GM10847 (cell line): ENCODE results near the gene SMAD6.

ENCODE experiments used
- POLR2A ChIP-seq: IDR thresholded peaks from 2 replicates; pipeline ENCODE4 v1.6.1; 2011; ENCODE audit not compliant: insufficient read length; ENCODE audit errors: extremely low read depth

Gene SMAD6

DNA sequence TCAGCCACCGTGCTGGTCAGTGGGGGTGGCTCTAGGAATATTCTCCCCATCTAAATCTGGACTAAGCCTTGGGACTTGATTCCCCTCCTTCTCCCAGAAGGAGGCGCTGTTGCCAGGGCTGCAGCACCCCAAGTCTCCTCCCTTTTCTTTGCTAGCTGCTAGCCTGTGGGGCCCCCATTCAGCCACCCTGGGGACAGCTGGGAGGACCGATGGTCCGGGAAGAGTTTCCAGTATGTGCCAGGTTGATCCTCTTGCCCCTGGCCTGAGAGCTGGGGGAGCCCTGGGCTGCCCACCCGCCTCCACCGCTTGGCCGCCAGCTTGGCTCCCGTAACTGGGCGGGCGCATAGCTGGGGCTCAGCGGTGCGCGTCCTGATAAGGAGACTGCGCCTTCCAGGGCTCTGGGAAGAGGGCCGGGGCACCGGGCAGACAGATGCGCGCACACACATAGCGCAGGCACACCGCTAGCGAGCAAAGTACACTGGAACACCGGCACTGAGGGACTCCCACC lies 4.2 kb downstream of the SMAD6 start:
- TF ChIP-seq POLR2A: no peak

- TF ChIP-seq POLR2A: no peak
These were observed 4.8 kb downstream of the SMAD6 start for GRCh38 chr15:66706840-66707239.

DNA sequence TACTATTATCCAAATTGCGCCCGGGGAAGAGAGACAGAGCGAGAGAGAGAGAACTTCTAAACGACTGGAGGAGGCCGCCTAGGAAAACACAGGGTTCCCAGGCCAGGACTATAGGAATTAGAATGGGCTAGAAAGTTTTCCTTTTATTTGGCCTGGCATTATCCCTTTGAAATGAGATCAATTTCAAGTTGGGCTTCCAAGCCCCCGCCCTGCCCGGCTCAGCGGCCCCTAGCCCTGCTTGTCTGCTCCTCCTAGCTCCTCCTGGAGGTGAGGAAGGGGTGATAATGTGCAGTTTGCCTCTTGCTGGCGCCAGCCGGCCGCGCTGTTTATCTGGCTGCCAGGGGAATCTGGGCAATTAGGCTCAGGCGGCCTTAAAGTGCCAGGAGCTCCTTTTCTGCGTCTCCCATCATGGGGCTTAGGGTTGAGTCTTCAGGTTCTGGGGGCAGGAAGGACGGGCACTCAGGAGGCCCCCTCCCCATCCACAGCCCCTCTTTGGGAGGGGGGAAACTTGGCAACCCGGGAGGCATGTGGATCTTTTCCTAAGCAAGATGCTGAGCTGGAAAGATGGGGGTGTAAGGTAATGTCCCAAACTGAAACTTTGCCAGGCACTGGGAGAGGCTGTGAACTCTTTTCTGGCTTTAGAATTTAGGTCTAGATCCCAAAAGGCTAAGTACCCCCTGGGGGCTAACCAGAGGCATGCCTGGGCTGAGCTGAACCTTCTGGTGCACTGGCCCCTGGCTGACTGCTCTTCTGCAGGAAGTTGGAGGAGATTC lies 5.5 kb downstream of the SMAD6 start:
- no peak for TF ChIP-seq POLR2A

DNA sequence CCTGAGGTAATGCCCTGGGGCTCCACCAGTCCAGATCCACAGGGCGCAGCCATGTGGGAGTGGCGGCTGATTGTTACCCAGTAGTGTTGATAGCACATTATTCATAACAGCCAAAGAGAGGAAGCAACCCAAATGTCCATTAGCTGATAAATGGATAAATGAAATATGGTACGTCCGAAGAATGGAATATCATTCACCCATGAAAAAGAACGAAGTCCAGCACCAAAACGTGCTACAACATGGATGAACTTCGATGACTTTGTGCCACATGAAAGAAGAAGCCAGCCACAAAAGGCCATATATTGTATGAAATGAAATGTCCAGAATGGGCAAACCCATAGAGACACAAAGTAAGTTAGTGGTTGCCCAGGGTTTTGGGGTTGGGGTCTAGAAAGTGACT lies 6.4 kb downstream of the SMAD6 start:
- no peak for TF ChIP-seq POLR2A

- no peak for TF ChIP-seq POLR2A
These were observed 7.8 kb downstream of the SMAD6 start for GRCh38 chr15:66709884-66710283.

DNA sequence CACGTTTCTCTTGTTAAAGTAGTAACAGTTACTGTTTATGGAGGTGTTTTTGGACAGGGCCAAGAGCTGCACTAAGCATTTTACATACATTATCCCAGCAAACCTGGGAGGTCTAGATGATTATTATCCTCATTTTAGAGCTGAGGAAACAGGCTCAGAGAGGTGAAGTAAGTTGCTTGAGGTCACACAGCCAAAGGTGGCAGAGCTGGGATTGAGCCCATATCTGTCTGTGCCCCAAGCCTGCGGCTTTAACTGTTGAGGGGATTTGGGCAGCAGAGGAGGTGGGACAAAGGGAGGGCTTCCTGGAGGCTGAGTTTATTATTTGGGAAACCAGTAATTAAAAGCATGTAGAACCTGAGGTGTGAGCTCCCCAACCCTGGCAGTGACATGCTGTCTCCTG lies 9.2 kb downstream of the SMAD6 start:
- no peak for TF ChIP-seq POLR2A

DNA sequence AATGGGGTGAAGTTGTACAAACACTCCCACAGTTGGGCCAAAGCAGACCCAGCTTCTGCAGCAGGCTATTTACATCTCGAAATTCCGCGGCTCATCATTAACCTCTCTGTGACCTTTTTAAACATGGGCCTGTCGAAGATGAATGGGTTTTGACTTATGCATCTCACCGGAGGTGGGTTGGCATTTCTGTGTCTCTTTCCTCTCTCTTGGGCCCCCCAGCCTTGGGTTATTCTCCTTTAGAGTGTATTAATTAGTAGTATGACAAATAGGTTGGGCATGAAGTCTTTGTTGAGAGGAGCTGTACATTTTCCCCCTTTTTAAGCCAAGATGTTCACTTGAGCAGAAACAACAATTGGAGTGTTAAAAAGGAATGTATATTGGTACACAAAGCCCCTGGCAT lies 9.8 kb downstream of the SMAD6 start:
- no peak for TF ChIP-seq POLR2A

GRCh38 chr15:66713843-66714508 lies 11.9 kb downstream of the SMAD6 start:
- no peak for TF ChIP-seq POLR2A

GRCh38 chr15:66714543-66714981 lies 12.5 kb downstream of the SMAD6 start:
- TF ChIP-seq POLR2A: no peak

- TF ChIP-seq POLR2A: no peak
These were observed 13.2 kb downstream of the SMAD6 start for GRCh38 chr15:66715181-66715624.

DNA sequence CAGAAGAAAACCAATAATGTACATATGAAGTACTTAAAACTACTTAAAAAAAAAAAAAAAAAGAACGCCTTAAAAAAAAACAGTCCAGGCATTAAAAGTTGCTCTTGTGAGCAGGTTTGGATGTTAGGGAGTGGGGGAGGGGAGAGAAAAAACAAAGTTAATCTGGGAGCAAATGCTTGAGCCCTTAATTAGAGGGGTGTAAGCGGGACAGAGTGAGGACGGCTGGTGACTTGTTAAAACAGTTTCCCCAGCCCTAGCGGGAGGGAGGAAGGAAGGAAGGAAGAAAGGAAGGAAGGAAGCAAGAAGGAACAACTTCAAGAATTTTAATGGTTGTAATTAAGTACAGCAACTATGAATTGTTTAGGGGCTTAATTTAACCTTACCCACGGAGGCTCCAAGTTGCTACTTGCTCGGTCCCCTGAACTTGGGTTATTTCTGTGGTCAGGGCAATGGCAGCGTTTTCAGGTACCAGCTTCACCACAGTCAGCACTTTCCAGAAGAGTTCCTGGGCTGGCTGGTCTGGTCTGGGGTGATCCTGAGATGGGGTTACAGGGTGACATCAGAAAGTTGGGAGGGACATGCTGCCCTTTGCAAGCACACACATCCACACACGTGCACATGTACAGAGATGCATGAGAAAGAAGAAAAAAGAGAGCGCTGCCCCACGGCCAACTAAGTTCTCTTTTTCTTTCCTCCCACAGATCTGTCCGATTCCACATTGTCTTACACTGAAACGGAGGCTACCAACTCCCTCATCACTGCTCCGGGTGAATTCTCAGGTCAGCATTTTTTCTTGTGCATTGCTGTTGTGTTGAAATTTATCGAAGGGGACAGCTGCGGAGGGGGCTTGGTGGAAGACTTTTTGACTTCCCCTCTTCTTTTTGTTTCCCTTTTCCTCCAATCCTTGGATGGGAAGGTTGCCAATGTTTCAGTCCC lies 14.0 kb downstream of the SMAD6 start:
- no peak for TF ChIP-seq POLR2A

- TF ChIP-seq POLR2A: no peak
These were observed 14.6 kb downstream of the SMAD6 start for GRCh38 chr15:66716656-66717020.

DNA sequence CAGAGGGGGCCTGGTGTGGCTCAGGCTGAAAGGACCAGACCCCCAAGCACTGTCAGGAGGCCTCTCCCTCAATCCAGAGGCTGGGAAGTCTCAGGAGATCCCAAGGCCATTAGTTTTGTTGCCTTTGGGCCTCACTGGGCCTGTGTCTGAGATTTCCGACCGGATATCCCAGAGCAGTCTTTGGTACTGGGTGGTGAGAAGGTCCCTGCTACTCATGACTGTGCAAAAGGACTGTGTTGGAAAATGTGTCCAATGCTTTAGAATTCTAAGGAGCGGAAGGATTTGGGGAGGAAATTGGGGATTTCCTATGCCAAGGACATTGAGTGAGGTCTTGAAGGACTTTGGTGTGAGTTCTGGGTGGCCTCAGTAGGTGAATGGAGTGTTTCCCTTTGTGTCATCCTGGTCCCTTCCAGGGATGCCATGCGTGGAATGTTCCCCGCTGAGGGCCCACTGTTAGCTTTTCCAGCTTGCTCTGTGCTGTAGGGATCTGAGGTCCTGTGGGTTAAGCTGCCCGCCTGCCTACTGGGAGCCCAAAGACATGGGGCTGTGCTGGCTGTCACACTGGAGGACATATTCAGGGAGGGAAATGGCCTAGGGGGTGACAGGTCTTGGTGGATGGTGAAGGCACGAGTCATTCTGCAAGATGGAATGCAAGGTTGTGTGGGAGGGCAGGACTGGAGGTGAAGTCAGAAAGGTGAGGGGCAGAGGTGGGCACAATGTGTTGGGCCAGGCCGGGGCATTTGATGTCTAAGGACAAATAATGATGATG lies 16.4 kb downstream of the SMAD6 start:
- no peak for TF ChIP-seq POLR2A

GRCh38 chr15:66719471-66719870 lies 17.4 kb downstream of the SMAD6 start:
- no peak for TF ChIP-seq POLR2A

- no peak for TF ChIP-seq POLR2A
These were observed 18.4 kb downstream of the SMAD6 start for GRCh38 chr15:66720206-66721010.
